Urinary bladder (tissue), 4 donors: ENCODE measurements around the gene ABO. TPM values are rescaled to one million over a fixed set of nuclear protein-coding genes. Genes with fewer than 3 reads are reported as not detected.
A peak's percentile ranks its signal among the peaks of the same experiment; 100 is the strongest.
"Not testable (repeated sequence)": the region's sequence is repeated elsewhere in the genome, so short reads cannot be mapped to it uniquely, and the experiment has no call there.

ENCODE experiments used
- DNase-seq: peaks from one replicate; pipeline ENCODE4 v3.0.0-alpha.2; 2015; ENCODE audit errors: extremely low spot score
- H3K27ac ChIP-seq: one replicate; pipeline ENCODE4 v1.5.1; 2013; ENCODE audit warnings: low read depth, mild to moderate bottlenecking, moderate library complexity
- H3K36me3 ChIP-seq: one replicate; pipeline ENCODE4 v1.6.1; 2013; ENCODE audit warnings: mild to moderate bottlenecking, moderate library complexity; ENCODE audit not compliant: insufficient read depth
- H3K4me1 ChIP-seq: one replicate; pipeline ENCODE4 v1.6.1; 2013; ENCODE audit warnings: mild to moderate bottlenecking, moderate library complexity; ENCODE audit not compliant: insufficient read depth
- H3K4me3 ChIP-seq: one replicate; pipeline ENCODE4 v1.5.1; 2013; ENCODE audit warnings: low read depth, low read length
- WGBS: extraction: QIAGEN DNeasy Blood & Tissue Kit; methylation state at CpG from one replicate; pipeline ENCODE4 v1.1.7; 2013; 5-methylcytosine and 5-hydroxymethylcytosine counted together
- polyA plus RNA-seq: library from polyadenylated mRNA; stranded (reverse); fragments of 200-250 nt; gene quantifications from one replicate; pipeline ENCODE4 v1.2.3, GENCODE V29; 2013
- total RNA-seq: library from RNA; depleted of rRNA; stranded (reverse); fragments of >200 nt; gene quantifications from one replicate; pipeline ENCODE4 v1.2.3, GENCODE V29; 2014
- donor health status: healthy with polysubstance abuse.
- donor health status: healthy.

Gene ABO
- total and polyA plus RNA-seq, 2 donors = 1.4 to 1.9 TPM

GRCh38 chr9:133238272-133238850 lies 36.6 kb downstream of the ABO start:
- peak; percentile 29 for DNase-seq
- 14% methylated on average over 25 of the region's 25 CpGs for WGBS
- Histone ChIP-seq H3K27ac (peak overlapping the region; percentile 15), H3K4me3 (peak overlapping the region; percentile 8), H3K36me3 (no peaks in the 10 kb centered on the region), H3K4me1 (no peaks in the 10 kb centered on the region)

- H3K4me3 ChIP-seq = no peak overlapping the region
Observed at GRCh38 chr9:133237035-133237731, 37.8 kb downstream of the ABO start.

DNA sequence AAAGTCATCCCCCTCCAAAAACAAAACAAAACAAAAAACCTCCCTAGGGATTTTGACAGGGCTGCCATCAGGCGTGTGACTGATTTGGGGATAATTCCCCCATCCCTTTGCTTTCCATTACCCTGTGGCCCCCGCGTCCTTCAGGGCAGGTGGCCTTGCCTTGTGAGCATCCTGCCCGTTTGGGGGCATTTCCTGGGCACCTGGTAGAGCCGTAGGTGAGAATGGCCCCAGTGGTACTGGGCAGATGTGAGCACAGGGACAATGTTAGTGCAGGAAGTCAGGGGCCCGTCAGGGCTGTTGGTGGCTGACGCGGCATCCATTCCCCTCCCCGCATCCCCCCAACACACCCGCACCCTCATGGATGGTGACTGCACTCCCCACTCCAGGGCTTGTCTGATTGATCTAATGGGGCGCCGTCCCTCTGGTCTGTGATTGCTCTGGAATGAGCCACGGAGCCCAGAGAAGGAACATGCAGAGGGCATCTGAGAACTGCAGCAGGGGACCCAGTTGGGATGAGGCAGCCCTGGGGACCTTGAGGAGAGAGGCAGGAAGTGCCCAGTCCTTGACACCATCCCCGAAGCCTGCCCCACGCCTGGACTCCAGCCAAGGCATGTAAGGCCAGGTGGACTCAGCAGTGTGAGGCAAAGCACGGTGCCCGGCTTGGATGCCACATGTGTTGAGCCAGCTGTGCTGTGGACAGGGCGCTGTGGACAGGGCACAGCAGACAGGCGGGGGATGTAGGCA lies 38.5 kb downstream of the ABO start:
- not testable (repeated sequence) for DNase-seq, H3K4me3 ChIP-seq, H3K36me3 ChIP-seq, H3K27ac ChIP-seq, H3K4me1 ChIP-seq
- 75% methylated on average over 19 of the region's 19 CpGs for WGBS

More at GRCh38 chr9:133237035-133237731, 37.8 kb downstream of the ABO start:
- 54% methylated on average over 17 of the region's 17 CpGs for WGBS
- H3K4me1 ChIP-seq = no peaks in the 10 kb centered on the region
- no peaks in the 10 kb centered on the region for H3K36me3 ChIP-seq
- DNase-seq = no peak
- H3K27ac ChIP-seq = no peak overlapping the region

DNA sequence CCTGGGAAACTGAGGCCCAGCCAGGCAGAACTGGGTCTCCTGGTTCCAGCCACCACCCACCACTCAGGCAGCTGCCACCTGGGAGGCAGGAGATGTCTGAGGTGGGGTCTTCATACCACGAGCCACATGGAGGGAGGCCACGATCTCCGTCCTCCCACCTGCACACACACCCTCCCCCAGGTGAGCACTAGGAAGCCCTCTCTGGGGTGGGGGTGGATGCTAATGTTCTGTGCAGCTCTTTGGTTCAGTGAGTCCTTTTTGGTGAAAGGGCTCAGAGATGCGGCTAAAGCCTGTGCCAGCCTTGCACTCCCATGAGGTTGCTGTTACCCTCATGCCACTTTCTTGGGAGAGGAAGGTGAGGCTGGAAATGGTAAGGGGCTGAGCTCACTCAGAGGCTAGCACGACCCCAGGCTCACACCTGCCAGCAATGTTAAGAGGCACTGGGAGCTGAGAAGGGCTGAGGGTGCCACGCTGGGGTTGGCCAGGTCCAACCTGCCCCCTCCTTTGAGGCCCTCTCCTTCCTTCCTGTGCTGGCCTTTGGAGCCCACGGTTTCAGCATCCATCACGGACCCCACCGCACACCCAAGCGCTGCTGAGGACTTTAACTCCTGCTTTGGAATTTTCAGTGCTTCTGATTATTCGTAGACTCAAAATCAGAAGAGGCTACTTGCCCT lies 39.3 kb downstream of the ABO start:
- no peaks in the 10 kb centered on the region for H3K36me3 ChIP-seq
- DNase-seq = no peak
- WGBS = 81% methylated on average over 11 of the region's 11 CpGs
- H3K4me3 ChIP-seq = no peak overlapping the region
- H3K27ac ChIP-seq = no peak overlapping the region
- no peaks in the 10 kb centered on the region for H3K4me1 ChIP-seq

GRCh38 chr9:133234577-133235322 lies 40.3 kb downstream of the ABO start:
- Histone ChIP-seq H3K36me3 (no peaks in the 10 kb centered on the region), H3K4me3 (no peak overlapping the region), H3K27ac (no peak overlapping the region), H3K4me1 (no peaks in the 10 kb centered on the region)
- no peak for DNase-seq
- WGBS = 85% methylated on average over 31 of the region's 31 CpGs

DNA sequence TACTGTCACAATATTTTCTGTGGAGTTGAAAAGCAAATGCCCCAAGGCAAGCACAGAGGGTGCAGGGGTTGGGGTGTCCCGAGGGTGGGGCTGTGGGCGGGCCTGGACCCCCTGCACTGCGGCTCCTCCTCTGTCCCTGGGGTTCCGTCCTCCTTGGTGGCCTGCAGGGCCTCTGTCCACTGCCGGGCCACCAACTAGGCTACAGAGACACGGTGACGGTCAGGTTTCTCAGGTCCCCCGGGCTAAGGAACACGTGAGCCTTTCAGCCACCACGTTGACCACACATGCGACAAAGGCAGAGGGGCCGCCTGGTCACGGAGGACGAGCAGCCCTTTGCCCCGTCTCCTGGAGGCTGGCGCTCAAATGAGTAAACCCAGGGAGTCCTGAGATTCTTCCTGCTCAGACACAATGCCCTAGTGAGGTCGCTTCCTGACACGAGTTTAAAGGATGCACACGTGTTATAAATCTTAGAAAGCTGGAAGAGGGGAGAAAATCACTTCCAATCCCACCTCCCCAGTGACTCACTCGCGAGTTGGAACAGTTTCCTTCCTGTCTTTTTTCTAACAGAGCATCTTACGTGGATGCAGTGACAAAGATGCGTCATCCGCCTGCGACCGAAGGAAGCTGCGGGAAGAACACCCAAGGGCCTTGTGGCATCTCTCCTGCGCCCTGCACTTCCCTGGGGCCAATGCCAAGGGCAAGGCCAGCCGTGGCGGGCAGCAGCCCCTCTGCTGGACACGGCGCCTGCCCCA lies 41.1 kb downstream of the ABO start:
- no peaks in the 10 kb centered on the region for H3K36me3 ChIP-seq
- H3K4me3 ChIP-seq = no peak overlapping the region
- no peak overlapping the region for H3K27ac ChIP-seq
- 80% methylated on average over 32 of the region's 32 CpGs for WGBS
- H3K4me1 ChIP-seq = no peaks in the 10 kb centered on the region
- no peak for DNase-seq

DNA sequence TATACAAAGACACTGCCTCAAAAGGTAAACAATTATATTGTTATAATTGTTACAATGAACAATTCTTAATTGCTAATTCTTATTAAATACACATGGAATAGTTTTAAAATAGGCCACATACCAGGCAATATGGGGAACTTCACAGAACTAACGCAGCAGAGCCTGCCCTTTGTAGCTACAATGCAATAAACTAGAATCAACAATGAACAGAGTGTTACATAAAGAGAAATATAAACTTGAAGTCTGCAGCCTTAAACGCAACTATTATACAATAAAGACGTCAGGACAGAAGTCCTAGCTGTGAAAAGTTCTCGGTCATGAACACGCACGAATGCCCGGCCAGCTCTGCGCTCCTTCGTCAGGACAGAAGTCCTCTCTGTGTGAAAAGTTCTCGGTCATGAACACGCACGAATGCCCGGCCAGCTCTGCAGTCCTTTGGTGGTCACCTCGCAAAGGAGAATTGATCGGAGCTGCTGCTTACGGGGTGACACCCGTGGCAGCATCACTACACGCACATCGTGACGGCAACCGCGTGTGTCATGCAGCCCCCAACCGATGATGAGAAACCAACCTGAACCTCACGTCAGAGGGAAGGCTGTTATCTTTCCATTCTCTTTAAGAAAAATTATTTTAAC lies 43.0 kb downstream of the ABO start:
- not testable (repeated sequence) for H3K36me3 ChIP-seq, H3K27ac ChIP-seq, H3K4me3 ChIP-seq, H3K4me1 ChIP-seq, DNase-seq
- 68% methylated on average over 24 of the region's 24 CpGs for WGBS

GRCh38 chr9:133230514-133230913 lies 44.5 kb downstream of the ABO start:
- H3K27ac ChIP-seq, DNase-seq: not testable (repeated sequence)
- whole genome bisulfite sequencing = 89% methylated on average over 7 of the region's 7 CpGs

DNA sequence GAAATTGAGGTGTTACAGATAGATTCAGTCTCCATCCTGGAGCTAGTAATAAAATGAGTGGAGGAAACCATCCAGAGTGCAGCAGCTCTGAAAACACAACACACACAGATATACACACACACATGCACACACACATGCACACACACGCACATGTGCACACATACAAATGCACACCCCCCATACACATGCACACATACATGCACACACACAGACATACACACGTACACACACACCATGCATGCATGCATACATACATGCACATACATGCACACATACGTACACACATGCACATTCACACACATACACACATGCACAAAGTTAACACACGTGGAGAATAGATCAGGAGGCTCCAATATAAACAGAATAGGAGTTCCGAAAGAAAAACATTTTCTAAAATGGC lies 44.9 kb downstream of the ABO start:
- no peak for DNase-seq
- WGBS = 85% methylated on average over 5 of the region's 5 CpGs

More at GRCh38 chr9:133230514-133230913, 44.5 kb downstream of the ABO start:
- not testable (repeated sequence) for H3K4me3 ChIP-seq, H3K36me3 ChIP-seq, H3K4me1 ChIP-seq

GRCh38 chr9:133228474-133229193 lies 46.4 kb downstream of the ABO start:
- not testable (repeated sequence) for H3K4me1 ChIP-seq, H3K36me3 ChIP-seq, DNase-seq, H3K27ac ChIP-seq, H3K4me3 ChIP-seq
- WGBS = 75% methylated on average over 21 of the region's 22 CpGs

More for the DNA sequence above, 44.9 kb downstream of the ABO start:
- no peaks in the 10 kb centered on the region for H3K36me3 ChIP-seq
- no peak overlapping the region for H3K4me3 ChIP-seq
- H3K27ac ChIP-seq = no peak overlapping the region
- no peaks in the 10 kb centered on the region for H3K4me1 ChIP-seq

GRCh38 chr9:133227996-133228395 lies 47.0 kb downstream of the ABO start:
- not testable (repeated sequence) for H3K4me3 ChIP-seq, DNase-seq, H3K4me1 ChIP-seq, H3K36me3 ChIP-seq, H3K27ac ChIP-seq
- 86% methylated on average over 8 of the region's 8 CpGs for WGBS
